NCI-H146 (cell line): ENCODE results near the gene EME1.

Experiments
- DNase-seq: peaks from one replicate; lab custom pipeline; 2025; lab: John Stamatoyannopoulos, UW

Gene EME1

GRCh38 chr17:50363217-50364060, 9.6 kb upstream of the EME1 start:
- DNase-seq, result peak; percentile 9

GRCh38 chr17:50364061-50364458, 9.0 kb upstream of the EME1 start:
- DNase-seq, result no peak

GRCh38 chr17:50364715-50365114, 8.3 kb upstream of the EME1 start:
- DNase-seq, result no peak

GRCh38 chr17:50365165-50365564, 7.9 kb upstream of the EME1 start:
- no peak for DNase-seq

GRCh38 chr17:50365649-50366393, 7.2 kb upstream of the EME1 start:
- no peak for DNase-seq

- no peak for DNase-seq
Observed at GRCh38 chr17:50367401-50367800, 5.6 kb upstream of the EME1 start.

- no peak for DNase-seq
Observed at GRCh38 chr17:50370052-50370451, 3.0 kb upstream of the EME1 start.

GRCh38 chr17:50371526-50371925, 1.5 kb upstream of the EME1 start:
- DNase-seq, result no peak

- no peak for DNase-seq
Observed at GRCh38 chr17:50372222-50372757, 739 bp upstream of the EME1 start.

GRCh38 chr17:50373705-50374104, 676 bp downstream of the EME1 start:
- no peak for DNase-seq

GRCh38 chr17:50375858-50376538, 3.0 kb downstream of the EME1 start:
- DNase-seq, result peak; percentile 90

- no peak for DNase-seq
Observed at GRCh38 chr17:50379351-50380132, 6.5 kb downstream of the EME1 start.

GRCh38 chr17:50380369-50381259, 7.6 kb downstream of the EME1 start:
- DNase-seq, result no peak

GRCh38 chr17:50381260-50381815, 8.3 kb downstream of the EME1 start:
- no peak for DNase-seq

- DNase-seq, result no peak
Observed at GRCh38 chr17:50381920-50382319, 8.9 kb downstream of the EME1 start.

- DNase-seq, result no peak
Observed at GRCh38 chr17:50382931-50383330, 9.9 kb downstream of the EME1 start.

- no peak for DNase-seq
Observed at GRCh38 chr17:50386510-50386909, 13.5 kb downstream of the EME1 start.

- DNase-seq, result no peak
Observed at GRCh38 chr17:50388728-50389127, 15.7 kb downstream of the EME1 start.

- no peak for DNase-seq
Observed at GRCh38 chr17:50389534-50389933, 16.5 kb downstream of the EME1 start.

GRCh38 chr17:50392621-50393020, 19.6 kb downstream of the EME1 start:
- no peak for DNase-seq
